Activated gamma-delta T cell treated with anti-CD3 and anti-CD28 coated beads, Interleukin-2, amount 50 U/mL, for 16 hours (primary cell): Measurements from ENCODE around the gene PKNOX2.

Experiments used
- DNase-seq: peaks from one replicate; pipeline ENCODE4 v3.0.0-alpha.2; 2020; ENCODE audit warnings: low read depth

PKNOX2 gene

DNA sequence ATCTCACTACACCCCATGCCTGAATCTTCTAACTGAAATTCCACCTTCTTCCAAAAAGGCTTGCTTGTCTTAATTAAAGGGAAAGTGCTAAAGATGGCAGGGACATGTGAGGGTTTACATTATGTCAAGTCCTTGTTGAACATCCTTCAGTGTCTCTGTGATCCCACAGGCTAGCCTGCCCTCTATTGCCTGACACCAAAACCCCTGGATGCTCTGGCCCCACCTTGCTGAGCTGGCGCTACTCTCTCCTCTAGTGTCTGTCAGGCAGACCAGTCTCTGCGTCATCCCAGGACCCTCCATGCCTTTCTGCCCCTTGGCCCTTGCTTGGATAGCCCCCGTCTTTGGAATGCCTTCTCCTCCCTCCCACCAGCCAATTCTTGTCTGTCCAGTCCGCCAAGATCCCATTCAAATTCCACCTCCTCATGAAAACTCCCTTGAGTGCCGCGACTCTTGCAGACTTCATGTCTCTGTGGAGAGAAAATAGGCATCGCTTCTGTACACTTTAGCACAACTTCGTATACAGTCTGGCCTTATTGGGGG lies 69.3 kb downstream of the PKNOX2 start:
- no peak for DNase-seq

DNA sequence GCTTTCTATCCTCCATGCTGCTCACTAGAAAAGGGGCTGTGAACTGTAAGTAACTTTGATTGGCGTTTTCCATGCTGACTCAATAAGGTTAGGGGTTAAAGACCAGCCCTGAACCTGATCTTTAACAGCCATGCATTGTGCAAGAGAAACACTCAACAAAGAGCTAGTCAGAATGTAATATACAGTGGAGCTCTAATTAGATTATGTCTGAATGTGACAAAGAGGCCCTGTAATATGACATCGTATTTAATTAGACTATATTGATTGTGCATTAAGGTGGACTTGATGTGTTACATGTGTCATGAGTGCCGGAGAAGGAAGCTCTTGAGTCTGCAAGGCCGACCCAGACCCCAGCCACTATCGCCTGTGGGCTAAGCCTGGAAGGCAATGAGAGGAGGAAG lies 70.5 kb downstream of the PKNOX2 start:
- no peak for DNase-seq

- DNase-seq = no peak
Measured at GRCh38 chr11:125236072-125236825, 71.7 kb downstream of the PKNOX2 start.

- no peak for DNase-seq
Measured at GRCh38 chr11:125239585-125240560, 75.3 kb downstream of the PKNOX2 start.

GRCh38 chr11:125241104-125241503 lies 76.6 kb downstream of the PKNOX2 start:
- DNase-seq = no peak

- no peak for DNase-seq
Measured at GRCh38 chr11:125242141-125242775, 77.7 kb downstream of the PKNOX2 start.

DNA sequence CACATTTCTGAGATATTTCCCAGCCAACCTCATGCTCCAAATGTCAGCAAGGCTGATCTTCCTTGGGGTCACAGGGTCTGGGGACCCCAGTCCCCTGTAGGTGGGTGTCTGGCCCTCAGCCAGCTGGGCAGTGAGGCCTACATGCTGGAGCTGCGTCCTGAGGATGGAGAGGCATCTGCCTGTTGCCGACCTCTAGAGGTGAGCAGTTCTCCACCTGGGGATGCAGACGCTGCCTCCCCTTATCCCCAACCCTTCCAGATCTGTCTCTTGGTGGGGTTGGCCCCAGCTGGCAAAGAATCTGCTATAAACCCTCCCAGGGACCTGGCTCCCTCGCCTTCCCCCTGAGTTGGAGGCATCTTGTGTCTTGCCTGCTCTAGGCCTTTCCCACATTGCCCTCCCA lies 79.6 kb downstream of the PKNOX2 start:
- DNase-seq = no peak

GRCh38 chr11:125245299-125245698 lies 80.7 kb downstream of the PKNOX2 start:
- DNase-seq = no peak

DNA sequence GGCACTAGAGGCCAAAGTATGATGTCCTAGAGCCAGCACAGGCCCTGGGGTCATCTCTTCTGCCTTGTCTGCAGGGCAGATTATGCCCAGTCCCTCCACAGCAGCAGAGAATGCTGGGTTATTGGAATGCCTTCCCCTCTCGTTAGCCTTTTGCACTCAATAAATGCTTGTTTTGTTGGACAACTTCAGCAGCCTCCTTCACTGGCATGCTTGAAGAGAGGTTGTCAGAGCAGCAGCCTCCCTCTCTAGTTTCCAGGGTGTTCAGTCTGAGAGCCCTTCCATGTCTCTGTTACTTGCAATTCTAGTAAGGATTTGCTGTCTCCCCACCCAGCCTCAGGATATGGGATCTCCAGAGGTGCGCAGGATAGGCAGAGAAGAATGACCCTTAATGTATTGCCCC lies 82.9 kb downstream of the PKNOX2 start:
- no peak for DNase-seq

GRCh38 chr11:125250318-125251213 lies 86.0 kb downstream of the PKNOX2 start:
- DNase-seq = no peak

- DNase-seq = no peak
Measured at GRCh38 chr11:125251214-125251545, 86.6 kb downstream of the PKNOX2 start.

DNA sequence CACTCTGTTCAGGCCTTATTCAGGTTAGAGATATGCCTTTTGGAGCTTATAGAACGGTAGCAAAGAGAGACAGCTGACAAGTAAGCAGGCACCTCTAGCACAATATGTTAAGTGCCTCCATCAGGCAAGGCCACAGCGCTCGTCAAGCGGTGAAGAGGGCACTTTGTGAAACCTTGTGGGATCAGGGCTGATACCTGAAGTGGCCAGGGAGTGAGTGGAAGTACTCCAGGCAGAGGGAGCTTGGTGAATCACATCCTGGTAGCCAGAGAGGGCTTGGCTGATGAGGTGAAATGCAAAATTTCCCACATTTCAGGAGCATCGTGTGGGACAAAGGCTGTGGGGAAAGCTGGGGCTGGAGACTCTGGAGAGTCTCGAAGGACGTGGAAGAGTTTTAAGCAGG lies 87.4 kb downstream of the PKNOX2 start:
- no peak for DNase-seq

DNA sequence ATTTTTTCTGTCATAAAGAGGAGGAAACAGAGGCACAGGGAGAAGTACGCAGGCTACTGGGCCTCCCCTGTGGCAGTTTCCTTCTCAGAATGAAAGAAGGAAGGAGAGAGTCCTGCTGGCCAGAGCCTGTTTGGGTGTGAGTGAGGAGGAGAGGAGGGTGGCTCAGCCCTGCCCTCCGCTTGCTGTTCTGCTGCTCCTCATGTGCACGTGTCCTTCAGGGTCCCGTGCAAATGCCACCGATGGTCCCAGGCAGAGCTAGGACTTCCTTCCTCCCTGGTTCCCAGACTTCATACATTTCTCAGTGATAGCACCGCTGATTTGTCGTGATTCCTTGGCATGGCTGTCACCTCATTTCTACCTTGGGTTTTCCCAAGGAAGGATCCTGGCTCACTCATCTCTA lies 88.7 kb downstream of the PKNOX2 start:
- DNase-seq = no peak

- no peak for DNase-seq
Measured at GRCh38 chr11:125253795-125254525, 89.4 kb downstream of the PKNOX2 start.

DNA sequence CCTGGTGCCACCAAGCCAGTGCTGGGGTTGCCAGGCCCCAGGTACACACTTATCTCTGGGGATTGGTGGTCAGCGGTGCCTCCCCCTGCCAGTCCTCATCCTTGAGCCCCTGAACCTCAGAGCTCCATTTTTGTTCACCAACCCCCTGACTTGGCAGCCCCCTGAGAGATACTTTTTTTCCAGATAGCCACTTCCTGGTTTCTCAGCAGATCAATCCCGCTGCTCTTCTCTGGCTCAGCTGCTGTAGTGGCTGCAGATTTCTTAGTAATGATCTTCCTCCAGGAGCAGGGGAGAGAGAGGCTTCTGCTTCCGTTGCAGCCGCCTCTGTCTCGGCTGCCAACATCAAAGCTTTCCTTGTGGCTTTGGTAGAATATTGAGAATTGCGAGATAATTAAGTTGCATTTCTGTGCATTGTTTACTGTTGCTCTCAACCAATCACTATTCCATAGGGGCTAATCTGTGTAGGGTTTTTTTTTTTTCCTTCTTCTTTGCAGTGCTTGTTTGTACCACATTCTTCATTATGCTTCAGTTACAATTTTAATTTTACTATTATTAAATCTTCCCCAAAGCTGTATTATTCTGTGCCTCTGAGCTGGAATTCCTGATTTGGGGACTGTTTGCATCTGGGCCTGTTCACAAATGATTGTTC lies 92.1 kb downstream of the PKNOX2 start:
- DNase-seq = no peak

DNA sequence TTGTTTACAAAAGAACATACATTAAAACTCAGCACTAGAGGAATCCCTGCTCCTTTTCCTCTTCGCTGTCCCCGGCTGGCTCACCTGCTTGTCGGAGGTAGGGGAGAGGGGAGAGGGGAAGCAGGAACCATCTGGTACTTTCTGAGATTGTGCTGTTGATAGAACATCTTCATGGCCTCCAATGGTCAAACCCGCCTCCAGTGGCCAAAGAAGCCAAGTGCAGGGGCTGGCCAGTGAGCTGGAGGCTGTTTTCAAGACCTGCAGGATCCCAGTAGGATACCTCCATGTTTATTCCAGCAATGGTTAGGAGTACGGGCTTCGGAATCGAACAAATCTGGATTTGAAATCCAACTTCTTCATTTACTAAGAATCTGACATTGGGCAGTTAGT lies 92.6 kb downstream of the PKNOX2 start:
- DNase-seq = no peak

GRCh38 chr11:125257751-125258150 lies 93.2 kb downstream of the PKNOX2 start:
- DNase-seq = no peak

- DNase-seq = no peak
Measured at GRCh38 chr11:125258291-125259032, 93.9 kb downstream of the PKNOX2 start.

GRCh38 chr11:125261588-125261987 lies 97.0 kb downstream of the PKNOX2 start:
- no peak for DNase-seq
